Measurements from ENCODE around the gene MT1B. TPM values are rescaled to one million over a fixed set of nuclear protein-coding genes. Genes with fewer than 3 reads are reported as not detected.

Gene MT1B
- total and polyA plus RNA-seq, 8 donors, result 0.45 to 0.66 TPM; not detected in 6

GRCh38 chr16:56606476-56607108 lies 45.1 kb upstream of the MT1B start:
- Histone ChIP-seq H3K9me3 (no peaks in the 10 kb centered on the region), H3K27me3 (no peaks in the 10 kb centered on the region), H3K27ac (peak overlapping the region; percentile 87 to 93), H3K4me3 (no peak overlapping the region), H3K4me1 (peaks cover 30 to 58% of the 10 kb centered on the region in 2 donors), H3K36me3 (no peaks in the 10 kb centered on the region)
- no peak for TF ChIP-seq CTCF (IDR thresholded peaks at IDR 0.05)
- DNase-seq (peak in 2 of 4 donors; percentile 90 to 91), ATAC-seq (peak; percentile 0)
- intact Hi-C loops (cut with DNase I), result no loop called here

DNA sequence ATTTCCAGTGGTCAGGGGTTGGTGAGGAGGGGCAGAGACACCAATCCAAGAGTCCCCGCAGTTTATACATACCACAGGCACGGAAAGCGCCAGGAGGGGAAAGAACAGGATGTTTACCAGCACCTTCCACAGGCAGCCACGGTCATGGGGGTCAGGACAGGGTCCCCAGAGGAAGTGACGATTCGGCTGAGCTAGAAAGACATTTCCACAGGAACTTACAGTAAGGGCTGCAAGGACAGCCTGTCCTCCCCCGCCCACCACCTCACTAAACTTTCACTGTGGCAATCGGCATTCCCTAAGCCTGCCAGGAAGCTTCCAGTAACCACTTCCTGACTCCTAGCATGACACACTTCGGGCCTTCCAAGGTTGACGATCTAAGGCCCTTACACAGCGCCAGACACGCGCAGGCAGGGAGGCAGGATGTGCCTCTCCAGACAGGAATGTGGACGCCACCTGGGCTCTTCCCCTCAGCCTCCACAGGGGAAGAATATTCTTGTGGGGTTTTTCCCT lies 44.5 kb upstream of the MT1B start:
- Histone ChIP-seq H3K36me3 (no peaks in the 10 kb centered on the region), H3K4me1 (peaks cover 30 to 58% of the 10 kb centered on the region in 2 donors), H3K27me3 (no peaks in the 10 kb centered on the region), H3K27ac (peak overlapping the region; percentile 87 to 93), H3K9me3 (no peaks in the 10 kb centered on the region), H3K4me3 (peak overlapping the region in 1 of 2 donors; percentile 77)
- intact Hi-C loops (cut with DNase I), result no loop called here
- DNase-seq (peak; percentile 73 to 87 (median 76)), ATAC-seq (peak; percentile 38)
- no peak for TF ChIP-seq CTCF (IDR thresholded peaks at IDR 0.05)

GRCh38 chr16:56607675-56608042 lies 44.0 kb upstream of the MT1B start:
- DNase-seq (no peak), ATAC-seq (no peak)
- intact Hi-C loops (cut with DNase I), result no loop called here
- H3K4me3 ChIP-seq, result peak overlapping the region in 1 of 2 donors; percentile 77
- peaks cover 30 to 58% of the 10 kb centered on the region in 2 donors for H3K4me1 ChIP-seq
- no peak for TF ChIP-seq CTCF (IDR thresholded peaks at IDR 0.05)
- H3K9me3 ChIP-seq, result no peaks in the 10 kb centered on the region
- H3K27me3 ChIP-seq, result no peaks in the 10 kb centered on the region
- no peaks in the 10 kb centered on the region for H3K36me3 ChIP-seq
- peak overlapping the region; percentile 87 to 93 for H3K27ac ChIP-seq

DNA sequence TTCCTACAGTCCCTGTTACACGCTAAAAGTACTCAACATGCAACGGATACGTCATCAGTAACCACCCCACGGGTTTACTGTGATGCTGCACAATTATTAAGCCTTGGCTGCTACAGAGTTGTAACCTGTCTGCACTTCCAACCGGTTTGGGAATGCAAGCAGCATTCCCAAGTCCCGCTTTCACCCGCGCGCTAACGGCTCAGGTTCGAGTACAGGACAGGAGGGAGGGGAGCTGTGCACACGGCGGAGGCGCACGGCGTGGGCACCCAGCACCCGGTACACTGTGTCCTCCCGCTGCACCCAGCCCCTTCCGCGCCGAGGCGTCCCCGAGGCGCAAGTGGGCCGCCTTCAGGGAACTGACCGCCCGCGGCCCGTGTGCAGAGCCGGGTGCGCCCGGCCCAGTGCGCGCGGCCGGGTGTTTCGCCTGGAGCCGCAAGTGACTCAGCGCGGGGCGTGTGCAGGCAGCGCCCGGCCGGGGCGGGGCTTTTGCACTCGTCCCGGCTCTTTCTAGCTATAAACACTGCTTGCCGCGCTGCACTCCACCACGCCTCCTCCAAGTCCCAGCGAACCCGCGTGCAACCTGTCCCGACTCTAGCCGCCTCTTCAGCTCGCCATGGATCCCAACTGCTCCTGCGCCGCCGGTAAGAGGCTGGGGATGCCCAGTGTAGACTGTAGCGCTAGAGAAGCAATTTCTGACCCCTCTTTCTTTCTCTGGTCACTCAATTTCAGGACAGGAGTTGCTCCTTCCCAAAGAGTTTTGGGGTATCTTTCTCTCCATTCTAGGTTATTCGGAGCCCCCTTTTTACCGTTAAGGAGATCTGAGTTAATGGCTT lies 43.4 kb upstream of the MT1B start, which contains the start of gene MT2A:
Gene MT2A (plus strand): TSS at position 542 of the 833 bp plus-strand sequence. CDS start 72 bp downstream, at position 614.
- Histone ChIP-seq H3K27me3 (no peaks in the 10 kb centered on the region), H3K27ac (peak within 1 kb of the TSS; percentile 87 to 93), H3K4me1 (peaks cover 30 to 58% of the 10 kb centered on the region in 2 donors), H3K4me3 (peak within 1 kb of the TSS; percentile 46 to 77), H3K36me3 (no peaks in the 10 kb centered on the region), H3K9me3 (no peaks in the 10 kb centered on the region)
- ATAC-seq (peak; percentile 91), DNase-seq (peak; percentile 85 to 99 (median 96))
- intact Hi-C loops (cut with DNase I), result no loop called here
- no peak for TF ChIP-seq CTCF (IDR thresholded peaks at IDR 0.05)
